Activated CD4-positive, alpha-beta T cell treated with anti-CD3 and anti-CD28 coated beads for 24 hours (primary cell): ENCODE measurements around the gene ACSM6.
"Not testable (repeated sequence)": the region's sequence is repeated elsewhere in the genome, so short reads cannot be mapped to it uniquely, and the experiment has no call there.

ENCODE experiments used
- DNase-seq, 2 donors: peaks; one replicate each; pipeline ENCODE4 v3.0.0-alpha.2; 2020; ENCODE audit warnings: low read depth in 2 of 2

Gene ACSM6

GRCh38 chr10:95217476-95217875 lies 23.4 kb downstream of the ACSM6 start:
- DNase-seq: no peak

GRCh38 chr10:95220539-95220938 lies 26.5 kb downstream of the ACSM6 start:
- no peak for DNase-seq

- no peak for DNase-seq
These were observed 27.1 kb downstream of the ACSM6 start for GRCh38 chr10:95221124-95221523.

GRCh38 chr10:95225136-95225535 lies 31.1 kb downstream of the ACSM6 start:
- no peak for DNase-seq

GRCh38 chr10:95228934-95229723 lies 35.1 kb downstream of the ACSM6 start:
- DNase-seq: not testable (repeated sequence)

- DNase-seq: no peak
These were observed 35.9 kb downstream of the ACSM6 start for GRCh38 chr10:95229724-95230627.

- peak; percentile 31 to 34 for DNase-seq
These were observed 36.9 kb downstream of the ACSM6 start for GRCh38 chr10:95230677-95231586.

- no peak for DNase-seq
These were observed 39.5 kb downstream of the ACSM6 start for GRCh38 chr10:95233377-95234034.

- DNase-seq: no peak
These were observed 40.9 kb downstream of the ACSM6 start for GRCh38 chr10:95234951-95235350.

- DNase-seq: no peak
These were observed 41.6 kb downstream of the ACSM6 start for GRCh38 chr10:95235676-95236067.

- DNase-seq: no peak
These were observed 42.2 kb downstream of the ACSM6 start for GRCh38 chr10:95236068-95236903.

GRCh38 chr10:95237376-95238170 lies 43.5 kb downstream of the ACSM6 start:
- no peak for DNase-seq

- not testable (repeated sequence) for DNase-seq
These were observed 46.1 kb downstream of the ACSM6 start for GRCh38 chr10:95240096-95240495.

- no peak for DNase-seq
These were observed 46.8 kb downstream of the ACSM6 start for GRCh38 chr10:95240811-95241210.

- DNase-seq: no peak
These were observed 47.5 kb downstream of the ACSM6 start for GRCh38 chr10:95241533-95241932.

- DNase-seq: no peak
These were observed 48.7 kb downstream of the ACSM6 start for GRCh38 chr10:95242581-95243317.

GRCh38 chr10:95243318-95243617 lies 49.2 kb downstream of the ACSM6 start:
- no peak for DNase-seq

- DNase-seq: no peak
These were observed 50.1 kb downstream of the ACSM6 start for GRCh38 chr10:95244152-95244551.
